ENCODE results near the gene DOCK9.

DNA sequence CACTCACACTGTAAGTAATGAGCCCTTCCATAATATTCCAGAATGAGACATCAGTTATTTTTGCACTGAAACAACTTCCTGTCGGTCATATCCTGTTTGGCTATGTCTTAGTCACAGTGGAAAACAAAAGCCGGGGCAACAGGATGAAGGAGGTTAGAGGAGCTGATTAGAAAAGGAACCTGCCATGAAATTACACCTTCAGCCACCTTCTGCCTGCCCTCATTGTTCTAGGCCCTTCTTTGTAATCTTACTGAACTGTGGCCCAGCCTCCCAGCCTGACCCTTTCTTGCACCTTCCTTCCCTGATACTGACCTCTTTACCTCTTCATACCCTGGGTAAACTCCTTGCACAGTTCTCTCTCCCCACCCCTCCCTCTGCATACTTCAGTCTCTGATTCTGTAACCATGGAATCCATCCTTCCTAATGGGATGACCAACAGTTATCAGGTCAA is 67.3 kb downstream of the DOCK9 start:
- TF ChIP-seq, protein P1, sequence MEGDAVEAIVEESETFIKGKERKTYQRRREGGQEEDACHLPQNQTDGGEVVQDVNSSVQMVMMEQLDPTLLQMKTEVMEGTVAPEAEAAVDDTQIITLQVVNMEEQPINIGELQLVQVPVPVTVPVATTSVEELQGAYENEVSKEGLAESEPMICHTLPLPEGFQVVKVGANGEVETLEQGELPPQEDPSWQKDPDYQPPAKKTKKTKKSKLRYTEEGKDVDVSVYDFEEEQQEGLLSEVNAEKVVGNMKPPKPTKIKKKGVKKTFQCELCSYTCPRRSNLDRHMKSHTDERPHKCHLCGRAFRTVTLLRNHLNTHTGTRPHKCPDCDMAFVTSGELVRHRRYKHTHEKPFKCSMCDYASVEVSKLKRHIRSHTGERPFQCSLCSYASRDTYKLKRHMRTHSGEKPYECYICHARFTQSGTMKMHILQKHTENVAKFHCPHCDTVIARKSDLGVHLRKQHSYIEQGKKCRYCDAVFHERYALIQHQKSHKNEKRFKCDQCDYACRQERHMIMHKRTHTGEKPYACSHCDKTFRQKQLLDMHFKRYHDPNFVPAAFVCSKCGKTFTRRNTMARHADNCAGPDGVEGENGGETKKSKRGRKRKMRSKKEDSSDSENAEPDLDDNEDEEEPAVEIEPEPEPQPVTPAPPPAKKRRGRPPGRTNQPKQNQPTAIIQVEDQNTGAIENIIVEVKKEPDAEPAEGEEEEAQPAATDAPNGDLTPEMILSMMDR (IDR thresholded peaks at IDR 0.05) = no peak
- no peak for TF ChIP-seq POLR2A (IDR thresholded peaks at IDR 0.05)

All from esophagus squamous epithelium (tissue), 4 donors.